ENCODE measurements around the gene DLEC1. TPM values are rescaled to one million over a fixed set of nuclear protein-coding genes. Genes with fewer than 3 reads are reported as not detected.

Gene DLEC1
- total and polyA plus RNA-seq, 2 donors (not counting 1 experiment from before 2014, with no cell fraction given): 0.52 to 2.1 TPM

DNA sequence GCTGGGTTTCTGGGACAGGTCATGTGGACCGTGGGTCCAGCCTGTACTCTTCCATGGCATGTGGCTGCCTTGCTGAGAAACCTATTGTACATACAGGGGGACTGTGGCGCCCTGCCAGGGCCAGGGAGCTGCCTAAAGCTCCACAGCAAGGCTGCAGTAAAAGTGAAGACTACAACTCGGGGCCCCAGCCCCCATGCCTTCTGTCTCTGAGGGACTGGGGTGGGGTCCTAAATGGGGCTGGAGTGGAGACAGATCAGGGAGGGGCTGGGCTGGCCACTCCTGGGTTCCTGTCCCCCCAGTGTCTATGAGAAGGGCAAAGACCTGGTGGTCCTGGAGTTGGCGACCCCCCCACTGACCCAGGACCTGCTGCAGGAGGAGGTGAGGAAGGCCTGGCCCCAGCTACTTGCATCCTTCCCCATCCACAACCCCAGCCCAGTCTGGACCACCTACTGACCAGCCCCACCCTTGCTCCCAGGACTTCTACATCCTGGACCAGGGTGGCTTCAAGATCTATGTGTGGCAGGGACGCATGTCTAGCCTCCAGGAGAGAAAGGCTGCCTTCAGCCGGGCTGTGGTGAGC lies 41.1 kb upstream of the DLEC1 start:
- no peak for TF ChIP-seq EZH2 (IDR thresholded peaks at IDR 0.05; ENCODE audit: borderline replicate concordance, insufficient read depth, low read depth, low read length, poor library complexity, severe bottlenecking)
- TF ChIP-seq, protein P1, sequence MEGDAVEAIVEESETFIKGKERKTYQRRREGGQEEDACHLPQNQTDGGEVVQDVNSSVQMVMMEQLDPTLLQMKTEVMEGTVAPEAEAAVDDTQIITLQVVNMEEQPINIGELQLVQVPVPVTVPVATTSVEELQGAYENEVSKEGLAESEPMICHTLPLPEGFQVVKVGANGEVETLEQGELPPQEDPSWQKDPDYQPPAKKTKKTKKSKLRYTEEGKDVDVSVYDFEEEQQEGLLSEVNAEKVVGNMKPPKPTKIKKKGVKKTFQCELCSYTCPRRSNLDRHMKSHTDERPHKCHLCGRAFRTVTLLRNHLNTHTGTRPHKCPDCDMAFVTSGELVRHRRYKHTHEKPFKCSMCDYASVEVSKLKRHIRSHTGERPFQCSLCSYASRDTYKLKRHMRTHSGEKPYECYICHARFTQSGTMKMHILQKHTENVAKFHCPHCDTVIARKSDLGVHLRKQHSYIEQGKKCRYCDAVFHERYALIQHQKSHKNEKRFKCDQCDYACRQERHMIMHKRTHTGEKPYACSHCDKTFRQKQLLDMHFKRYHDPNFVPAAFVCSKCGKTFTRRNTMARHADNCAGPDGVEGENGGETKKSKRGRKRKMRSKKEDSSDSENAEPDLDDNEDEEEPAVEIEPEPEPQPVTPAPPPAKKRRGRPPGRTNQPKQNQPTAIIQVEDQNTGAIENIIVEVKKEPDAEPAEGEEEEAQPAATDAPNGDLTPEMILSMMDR (IDR thresholded peaks at IDR 0.05): no peak
- Histone ChIP-seq H3K27ac (ENCODE audit: low read length in 2 of 2) (peak overlapping the region; percentile 92 to 93), H4K20me1 (ENCODE audit: control insufficient read depth, insufficient read depth, low read length, poor library complexity, severe bottlenecking) (no peaks in the 10 kb centered on the region), H2AFZ (ENCODE audit: insufficient read depth, low read depth, low read length, poor library complexity, severe bottlenecking) (peak overlapping the region; percentile 82), H3K9me3 (ENCODE audit: control extremely low read depth in 1 of 3, control insufficient read depth in 2 of 3, insufficient read depth in 1 of 3, low read length in 2 of 3) (peaks cover 0 to 9% (median 0%) of the 10 kb centered on the region in 3 donors), H3K36me3 (replicated peaks in 1 of 2; ENCODE audit: control extremely low read depth in 1 of 2, control insufficient read depth in 1 of 2, extremely low read depth in 1 of 2, insufficient read depth in 2 of 2, low read length in 1 of 2) (peaks cover 0 to 29% of the 10 kb centered on the region in 2 experiments), H3K4me3 (ENCODE audit: control extremely low read depth in 1 of 5, extremely low read depth in 1 of 5, insufficient read depth in 1 of 5, low read depth in 2 of 5, low read length in 4 of 5) (peak overlapping the region in 1 of 5 experiments; percentile 60), H3K4me2 (replicated peaks; ENCODE audit: low read depth, low read length, poor library complexity, severe bottlenecking) (peak overlapping the region; percentile 94), H3K9ac (ENCODE audit: low read length) (peak overlapping the region; percentile 66), H3K4me1 (ENCODE audit: control insufficient read depth in 2 of 2, insufficient read depth in 2 of 2, low read length in 2 of 2) (peaks cover 27 to 44% of the 10 kb centered on the region in 2 donors), H3K27me3 (replicated peaks in 1 of 4; ENCODE audit: control extremely low read depth in 1 of 4, control insufficient read depth in 3 of 4, insufficient read depth in 4 of 4, low read length in 3 of 4) (no peaks in the 10 kb centered on the region), H3K79me2 (ENCODE audit: control insufficient read depth, insufficient read depth, low read length) (peaks cover 12% of the 10 kb centered on the region)
- peaks cover 51% of the 10 kb centered on the region for H3K4me1 Mint-ChIP-seq
- WGBS (ENCODE audit: insufficient coverage): 92% methylated on average over 6 of the region's 6 CpGs
- ATAC-seq (ENCODE audit: low read depth) (no peak), DNase-seq (no peak)
- peak overlapping the region; percentile 23 for H3K4me3 Mint-ChIP-seq
- CTCF ChIA-PET: interaction anchor here (1.3 to 2.3 kb wide), 3 partner anchors 23 to 482 kb away, joined by 5 to 14 read pairs (median 5); partner anchors contain the start of gene ACAA1
- H3K27ac Mint-ChIP-seq: peak overlapping the region; percentile 96
- no peaks in the 10 kb centered on the region for H3K9me3 Mint-ChIP-seq (ENCODE audit: insufficient read depth)
- no peaks in the 10 kb centered on the region for H3K27me3 Mint-ChIP-seq
- intact Hi-C loops (cut with micrococcal nuclease): no loop called here
- POLR2A ChIA-PET: no interaction called here

DNA sequence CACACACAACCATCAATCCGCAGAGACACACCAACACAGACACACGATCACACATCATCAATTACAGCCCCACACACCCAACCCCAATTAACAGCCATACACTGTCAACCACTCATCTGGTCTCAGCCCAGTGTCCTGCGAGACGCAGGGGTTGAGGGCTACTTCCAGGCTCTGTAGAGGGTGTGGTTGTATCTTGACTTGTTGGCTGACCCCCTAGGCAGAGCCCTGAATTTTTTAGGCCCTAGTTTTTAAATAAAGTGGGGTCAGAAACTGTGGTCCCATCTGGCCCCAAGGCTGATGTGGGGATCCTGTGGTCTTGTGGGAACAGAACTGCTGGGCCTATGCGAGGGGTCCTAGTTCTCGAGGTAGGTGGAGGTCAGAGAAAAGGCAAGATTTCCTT lies 39.2 kb upstream of the DLEC1 start:
- Histone ChIP-seq H3K4me2 (replicated peaks; ENCODE audit: low read depth, low read length, poor library complexity, severe bottlenecking) (no peak overlapping the region), H3K36me3 (replicated peaks in 1 of 2; ENCODE audit: control extremely low read depth in 1 of 2, control insufficient read depth in 1 of 2, extremely low read depth in 1 of 2, insufficient read depth in 2 of 2, low read length in 1 of 2) (peaks cover 0 to 30% of the 10 kb centered on the region in 2 experiments), H3K4me1 (ENCODE audit: control insufficient read depth in 2 of 2, insufficient read depth in 2 of 2, low read length in 2 of 2) (peaks cover 18 to 30% of the 10 kb centered on the region in 2 donors), H3K9me3 (ENCODE audit: control extremely low read depth in 1 of 3, control insufficient read depth in 2 of 3, insufficient read depth in 1 of 3, low read length in 2 of 3) (peaks cover 0 to 9% (median 0%) of the 10 kb centered on the region in 3 donors), H3K27ac (ENCODE audit: low read length in 2 of 2) (no peak overlapping the region), H3K9ac (ENCODE audit: low read length) (no peak overlapping the region), H2AFZ (ENCODE audit: insufficient read depth, low read depth, low read length, poor library complexity, severe bottlenecking) (no peak overlapping the region), H3K27me3 (replicated peaks in 1 of 4; ENCODE audit: control extremely low read depth in 1 of 4, control insufficient read depth in 3 of 4, insufficient read depth in 4 of 4, low read length in 3 of 4) (no peaks in the 10 kb centered on the region), H4K20me1 (ENCODE audit: control insufficient read depth, insufficient read depth, low read length, poor library complexity, severe bottlenecking) (no peaks in the 10 kb centered on the region), H3K79me2 (ENCODE audit: control insufficient read depth, insufficient read depth, low read length) (peaks cover 12% of the 10 kb centered on the region), H3K4me3 (ENCODE audit: control extremely low read depth in 1 of 5, extremely low read depth in 1 of 5, insufficient read depth in 1 of 5, low read depth in 2 of 5, low read length in 4 of 5) (no peak overlapping the region)
- no peak for DNase-seq
- no peaks in the 10 kb centered on the region for H3K27me3 Mint-ChIP-seq
- POLR2A ChIA-PET: no interaction called here
- H3K9me3 Mint-ChIP-seq (ENCODE audit: insufficient read depth): no peaks in the 10 kb centered on the region
- H3K4me3 Mint-ChIP-seq: peak overlapping the region; percentile 75
- peak overlapping the region; percentile 75 for H3K27ac Mint-ChIP-seq
- no peak for ATAC-seq (ENCODE audit: low read depth)
- intact Hi-C loops (cut with micrococcal nuclease): no loop called here
- CTCF ChIA-PET: no interaction called here
- WGBS (ENCODE audit: insufficient coverage): 93% methylated on average over 3 of the region's 6 CpGs
- H3K4me1 Mint-ChIP-seq: peaks cover 44% of the 10 kb centered on the region
- TF ChIP-seq, protein P1 (IDR thresholded peaks at IDR 0.05): no peak
- TF ChIP-seq EZH2 (IDR thresholded peaks at IDR 0.05; ENCODE audit: borderline replicate concordance, insufficient read depth, low read depth, low read length, poor library complexity, severe bottlenecking): no peak

All from B cell (primary cell).